HEK293 (cell line): ENCODE measurements around the gene TTC7B.

Source experiments
- CTCF ChIP-seq: fragments of 450-650 bp; formaldehyde crosslinking; IDR thresholded peaks from 2 replicates; pipeline ENCODE4 v1.5.1; 2016; ENCODE audit warnings: missing biosample characterization, missing genetic modification characterization
- MZF1 ChIP-seq: fragments of 450-650 bp; formaldehyde crosslinking; IDR thresholded peaks from 2 replicates; pipeline ENCODE4 v1.5.1; 2017; ENCODE audit warnings: missing biosample characterization, missing genetic modification characterization, borderline replicate concordance
- PBX3 ChIP-seq: sonication (generic); formaldehyde crosslinking; IDR thresholded peaks from 2 replicates; pipeline ENCODE4 v1.8.1; 2022; ENCODE audit warnings: mild to moderate bottlenecking, moderate library complexity, missing genetic modification reagents
- REST ChIP-seq: fragments of 450-650 bp; formaldehyde crosslinking; IDR thresholded peaks from 2 replicates; pipeline ENCODE4 v1.5.1; 2016; ENCODE audit warnings: missing biosample characterization, missing genetic modification characterization
- ZBTB49 ChIP-seq: fragments of 450-650 bp; formaldehyde crosslinking; IDR thresholded peaks from 2 replicates; pipeline ENCODE4 v1.5.1; 2016; ENCODE audit warnings: missing biosample characterization, missing genetic modification characterization, low read depth
- ZNF311 ChIP-seq: fragments of 450-650 bp; formaldehyde crosslinking; IDR thresholded peaks from 2 replicates; pipeline ENCODE4 v1.5.1; 2017; ENCODE audit warnings: missing biosample characterization, missing genetic modification characterization, borderline replicate concordance
- ZNF350 ChIP-seq: fragments of 450-650 bp; formaldehyde crosslinking; IDR thresholded peaks from 2 replicates; pipeline ENCODE4 v1.5.0; 2017; ENCODE audit warnings: missing biosample characterization, mild to moderate bottlenecking, missing genetic modification characterization
- ZNF433 ChIP-seq: fragments of 450-650 bp; formaldehyde crosslinking; IDR thresholded peaks from 2 replicates; pipeline ENCODE4 v1.5.1; 2016; ENCODE audit warnings: missing biosample characterization, missing genetic modification characterization, low read depth
- ZNF530 ChIP-seq: fragments of 450-650 bp; formaldehyde crosslinking; IDR thresholded peaks from 2 replicates; pipeline ENCODE4 v1.5.1; 2016; ENCODE audit warnings: low read depth, missing biosample characterization, missing genetic modification characterization
- ZNF777 ChIP-seq: fragments of 450-650 bp; formaldehyde crosslinking; IDR thresholded peaks from 2 replicates; pipeline ENCODE4 v1.5.1; 2017; ENCODE audit warnings: missing biosample characterization, missing genetic modification characterization, borderline replicate concordance

- no peak for TF ChIP-seq CTCF (tag by site-specific recombination)
- TF ChIP-seq ZNF433 (tag by site-specific recombination) = no peak
- no peak for TF ChIP-seq MZF1 (tag by site-specific recombination)
- no peak for TF ChIP-seq ZNF777 (tag by site-specific recombination)
- no peak for TF ChIP-seq ZNF530 (tag by site-specific recombination)
- no peak for TF ChIP-seq ZBTB49 (tag by site-specific recombination)
- TF ChIP-seq REST (tag by site-specific recombination) = no peak
- TF ChIP-seq ZNF311 (tag by site-specific recombination) = no peak
- TF ChIP-seq ZNF350 (tag by site-specific recombination) = no peak
- no peak for TF ChIP-seq PBX3
Measured at GRCh38 chr14:90809530-90810312, 6.5 kb downstream of the TTC7B start.
